ENCODE data around the gene MAP2K6. TPM values are rescaled to one million over a fixed set of nuclear protein-coding genes. Genes with fewer than 3 reads are reported as not detected.

MAP2K6 gene
- total RNA-seq, 1 experiment from 2014 or later = 43.0 TPM

DNA sequence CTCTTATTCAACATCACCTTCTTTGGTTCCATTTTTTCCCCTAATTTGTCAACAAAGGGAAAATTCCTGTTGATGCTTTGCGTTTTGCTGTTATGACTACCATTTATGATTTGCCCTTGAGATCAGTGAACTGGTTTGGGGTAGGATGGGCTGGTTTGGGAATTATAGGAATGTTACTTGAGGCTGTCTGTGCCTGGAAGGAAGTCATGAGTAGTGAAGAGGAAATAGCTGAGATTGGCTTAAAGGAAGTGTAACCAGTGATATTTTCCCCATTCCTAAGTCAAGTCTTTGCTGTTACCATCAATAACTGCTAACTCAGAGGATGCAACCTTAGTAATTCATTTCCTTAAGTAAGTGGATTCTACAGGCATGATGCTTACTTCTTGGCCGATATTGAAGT lies 179.2 kb downstream of the MAP2K6 start (continued):
- TF ChIP-seq, protein P1, sequence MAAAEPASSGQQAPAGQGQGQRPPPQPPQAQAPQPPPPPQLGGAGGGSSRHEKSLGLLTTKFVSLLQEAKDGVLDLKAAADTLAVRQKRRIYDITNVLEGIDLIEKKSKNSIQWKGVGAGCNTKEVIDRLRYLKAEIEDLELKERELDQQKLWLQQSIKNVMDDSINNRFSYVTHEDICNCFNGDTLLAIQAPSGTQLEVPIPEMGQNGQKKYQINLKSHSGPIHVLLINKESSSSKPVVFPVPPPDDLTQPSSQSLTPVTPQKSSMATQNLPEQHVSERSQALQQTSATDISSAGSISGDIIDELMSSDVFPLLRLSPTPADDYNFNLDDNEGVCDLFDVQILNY (CRISPR knock-in tag; IDR thresholded peaks at IDR 0.05) = no peak
- TF ChIP-seq RELA (CRISPR knock-in tag; IDR thresholded peaks at IDR 0.05; ENCODE audit: borderline replicate concordance) = no peak
- TF ChIP-seq GABPB1 (CRISPR knock-in tag; IDR thresholded peaks at IDR 0.05) = no peak

DNA sequence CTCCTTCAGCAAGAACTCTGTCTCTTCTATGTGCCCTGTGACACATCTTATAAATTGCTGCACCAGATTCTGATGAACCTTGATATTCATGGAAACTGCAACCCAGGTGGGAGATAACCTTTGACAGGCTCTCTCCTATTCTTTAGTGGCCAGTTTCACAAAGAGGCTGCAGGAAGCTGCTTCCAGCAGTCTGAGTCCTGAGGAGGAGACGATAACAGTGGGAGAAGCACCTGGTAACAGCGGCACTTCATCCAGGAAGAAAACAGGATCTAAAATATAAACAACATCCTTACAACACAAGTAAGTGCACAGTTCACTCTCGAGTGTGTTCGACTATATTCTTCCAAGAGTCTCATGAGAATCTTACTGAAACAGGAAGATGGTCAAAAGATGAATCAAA lies 180.1 kb downstream of the MAP2K6 start:
- Mint-ChIP-seq H3K4me1 (no peaks in the 10 kb centered on the region), H3K27me3 (ENCODE audit: low read depth) (peaks cover 3% of the 10 kb centered on the region; the same call in 1 of the 2 replicates), H3K36me3 (no peaks in the 10 kb centered on the region), H3K27ac (no peak overlapping the region), H3K9me3 (peaks cover 5% of the 10 kb centered on the region; the same call in 1 of the 2 replicates), H3K4me3 (no peak overlapping the region)
- ATAC-seq (no peak), DNase-seq (ENCODE audit: low spot score) (no peak)
- ChIA-PET POLR2A (no interaction called here), CTCF (interaction anchor here (3.3 kb wide), 1 partner anchor 12 kb away, joined by 18 read pairs; no protein-coding TSS in a partner anchor)
- no peak for TF ChIP-seq SOX15 (CRISPR knock-in tag; IDR thresholded peaks at IDR 0.05)
- TF ChIP-seq ESRRA (CRISPR knock-in tag; IDR thresholded peaks at IDR 0.05; ENCODE audit: borderline replicate concordance) = no peak
- no peak for TF ChIP-seq ETV6 (CRISPR knock-in tag; IDR thresholded peaks at IDR 0.05)
- TF ChIP-seq, protein P2, sequence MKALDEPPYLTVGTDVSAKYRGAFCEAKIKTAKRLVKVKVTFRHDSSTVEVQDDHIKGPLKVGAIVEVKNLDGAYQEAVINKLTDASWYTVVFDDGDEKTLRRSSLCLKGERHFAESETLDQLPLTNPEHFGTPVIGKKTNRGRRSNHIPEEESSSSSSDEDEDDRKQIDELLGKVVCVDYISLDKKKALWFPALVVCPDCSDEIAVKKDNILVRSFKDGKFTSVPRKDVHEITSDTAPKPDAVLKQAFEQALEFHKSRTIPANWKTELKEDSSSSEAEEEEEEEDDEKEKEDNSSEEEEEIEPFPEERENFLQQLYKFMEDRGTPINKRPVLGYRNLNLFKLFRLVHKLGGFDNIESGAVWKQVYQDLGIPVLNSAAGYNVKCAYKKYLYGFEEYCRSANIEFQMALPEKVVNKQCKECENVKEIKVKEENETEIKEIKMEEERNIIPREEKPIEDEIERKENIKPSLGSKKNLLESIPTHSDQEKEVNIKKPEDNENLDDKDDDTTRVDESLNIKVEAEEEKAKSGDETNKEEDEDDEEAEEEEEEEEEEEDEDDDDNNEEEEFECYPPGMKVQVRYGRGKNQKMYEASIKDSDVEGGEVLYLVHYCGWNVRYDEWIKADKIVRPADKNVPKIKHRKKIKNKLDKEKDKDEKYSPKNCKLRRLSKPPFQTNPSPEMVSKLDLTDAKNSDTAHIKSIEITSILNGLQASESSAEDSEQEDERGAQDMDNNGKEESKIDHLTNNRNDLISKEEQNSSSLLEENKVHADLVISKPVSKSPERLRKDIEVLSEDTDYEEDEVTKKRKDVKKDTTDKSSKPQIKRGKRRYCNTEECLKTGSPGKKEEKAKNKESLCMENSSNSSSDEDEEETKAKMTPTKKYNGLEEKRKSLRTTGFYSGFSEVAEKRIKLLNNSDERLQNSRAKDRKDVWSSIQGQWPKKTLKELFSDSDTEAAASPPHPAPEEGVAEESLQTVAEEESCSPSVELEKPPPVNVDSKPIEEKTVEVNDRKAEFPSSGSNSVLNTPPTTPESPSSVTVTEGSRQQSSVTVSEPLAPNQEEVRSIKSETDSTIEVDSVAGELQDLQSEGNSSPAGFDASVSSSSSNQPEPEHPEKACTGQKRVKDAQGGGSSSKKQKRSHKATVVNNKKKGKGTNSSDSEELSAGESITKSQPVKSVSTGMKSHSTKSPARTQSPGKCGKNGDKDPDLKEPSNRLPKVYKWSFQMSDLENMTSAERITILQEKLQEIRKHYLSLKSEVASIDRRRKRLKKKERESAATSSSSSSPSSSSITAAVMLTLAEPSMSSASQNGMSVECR (CRISPR knock-in tag; IDR thresholded peaks at IDR 0.05; ENCODE audit: borderline replicate concordance) = no peak
- TF ChIP-seq RELA (CRISPR knock-in tag; IDR thresholded peaks at IDR 0.05; ENCODE audit: borderline replicate concordance) = no peak
- TF ChIP-seq GABPB1 (CRISPR knock-in tag; IDR thresholded peaks at IDR 0.05) = no peak
- TF ChIP-seq, protein P3, sequence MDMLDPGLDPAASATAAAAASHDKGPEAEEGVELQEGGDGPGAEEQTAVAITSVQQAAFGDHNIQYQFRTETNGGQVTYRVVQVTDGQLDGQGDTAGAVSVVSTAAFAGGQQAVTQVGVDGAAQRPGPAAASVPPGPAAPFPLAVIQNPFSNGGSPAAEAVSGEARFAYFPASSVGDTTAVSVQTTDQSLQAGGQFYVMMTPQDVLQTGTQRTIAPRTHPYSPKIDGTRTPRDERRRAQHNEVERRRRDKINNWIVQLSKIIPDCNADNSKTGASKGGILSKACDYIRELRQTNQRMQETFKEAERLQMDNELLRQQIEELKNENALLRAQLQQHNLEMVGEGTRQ (CRISPR knock-in tag; IDR thresholded peaks at IDR 0.05) = no peak
- TF ChIP-seq, protein P4, sequence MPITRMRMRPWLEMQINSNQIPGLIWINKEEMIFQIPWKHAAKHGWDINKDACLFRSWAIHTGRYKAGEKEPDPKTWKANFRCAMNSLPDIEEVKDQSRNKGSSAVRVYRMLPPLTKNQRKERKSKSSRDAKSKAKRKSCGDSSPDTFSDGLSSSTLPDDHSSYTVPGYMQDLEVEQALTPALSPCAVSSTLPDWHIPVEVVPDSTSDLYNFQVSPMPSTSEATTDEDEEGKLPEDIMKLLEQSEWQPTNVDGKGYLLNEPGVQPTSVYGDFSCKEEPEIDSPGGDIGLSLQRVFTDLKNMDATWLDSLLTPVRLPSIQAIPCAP (CRISPR knock-in tag; IDR thresholded peaks at IDR 0.05) = no peak
- no peak for TF ChIP-seq ZNF396 (CRISPR knock-in tag; IDR thresholded peaks at IDR 0.05; ENCODE audit: borderline replicate concordance)
- no peak for TF ChIP-seq ZBTB21 (CRISPR knock-in tag; IDR thresholded peaks at IDR 0.05; ENCODE audit: borderline replicate concordance)
- no peak for TF ChIP-seq KAT7 (CRISPR knock-in tag; IDR thresholded peaks at IDR 0.05; ENCODE audit: borderline replicate concordance)
- TF ChIP-seq ZNF671 (CRISPR knock-in tag; IDR thresholded peaks at IDR 0.05) = no peak
- no peak for TF ChIP-seq NFE2L1 (CRISPR knock-in tag; IDR thresholded peaks at IDR 0.05)
- TF ChIP-seq ZNF317 (CRISPR knock-in tag; IDR thresholded peaks at IDR 0.05; ENCODE audit: borderline replicate concordance, low read depth) = no peak
- no peak for TF ChIP-seq EMX1 (CRISPR knock-in tag; IDR thresholded peaks at IDR 0.05)
- TF ChIP-seq, protein P5, sequence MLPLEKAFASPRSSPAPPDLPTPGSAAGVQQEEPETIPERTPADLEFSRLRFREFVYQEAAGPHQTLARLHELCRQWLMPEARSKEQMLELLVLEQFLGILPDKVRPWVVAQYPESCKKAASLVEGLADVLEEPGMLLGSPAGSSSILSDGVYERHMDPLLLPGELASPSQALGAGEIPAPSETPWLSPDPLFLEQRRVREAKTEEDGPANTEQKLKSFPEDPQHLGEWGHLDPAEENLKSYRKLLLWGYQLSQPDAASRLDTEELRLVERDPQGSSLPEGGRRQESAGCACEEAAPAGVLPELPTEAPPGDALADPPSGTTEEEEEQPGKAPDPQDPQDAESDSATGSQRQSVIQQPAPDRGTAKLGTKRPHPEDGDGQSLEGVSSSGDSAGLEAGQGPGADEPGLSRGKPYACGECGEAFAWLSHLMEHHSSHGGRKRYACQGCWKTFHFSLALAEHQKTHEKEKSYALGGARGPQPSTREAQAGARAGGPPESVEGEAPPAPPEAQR (CRISPR knock-in tag; IDR thresholded peaks at IDR 0.05) = no peak
- TF ChIP-seq, protein P6, sequence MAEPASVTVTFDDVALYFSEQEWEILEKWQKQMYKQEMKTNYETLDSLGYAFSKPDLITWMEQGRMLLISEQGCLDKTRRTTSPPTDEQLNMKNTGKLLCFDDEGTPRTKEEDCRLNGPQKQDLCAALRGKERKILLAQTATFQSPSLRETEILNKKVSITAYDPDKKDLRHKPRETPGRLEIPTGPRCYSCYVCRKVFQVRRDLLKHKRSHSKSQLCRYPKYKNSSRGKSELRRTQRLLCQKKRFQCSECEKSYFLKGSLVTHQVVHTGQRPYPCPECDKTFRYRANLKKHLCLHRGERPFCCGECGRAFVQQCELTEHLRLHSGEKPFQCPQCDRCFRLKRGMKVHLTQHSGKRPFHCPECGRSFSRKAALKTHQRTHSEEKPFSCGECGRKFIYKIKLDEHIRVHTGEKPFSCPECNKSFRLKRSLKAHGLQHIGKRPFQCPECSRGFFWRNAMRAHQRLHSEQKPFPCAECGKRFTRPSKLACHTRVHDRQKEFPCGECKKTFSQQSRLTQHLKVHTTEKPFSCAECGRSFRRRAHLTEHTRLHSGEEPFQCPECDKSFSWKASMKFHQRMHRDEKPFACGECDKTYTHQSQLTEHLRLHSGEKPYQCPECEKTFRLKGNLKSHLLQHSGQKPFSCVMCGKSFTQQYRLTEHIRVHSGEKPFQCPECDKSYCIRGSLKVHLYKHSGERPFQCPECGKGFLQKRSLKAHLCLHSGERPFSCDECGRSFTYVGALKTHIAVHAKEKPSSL (CRISPR knock-in tag; conservative IDR thresholded peaks at IDR 0.05) = no peak
- TF ChIP-seq, protein P7, sequence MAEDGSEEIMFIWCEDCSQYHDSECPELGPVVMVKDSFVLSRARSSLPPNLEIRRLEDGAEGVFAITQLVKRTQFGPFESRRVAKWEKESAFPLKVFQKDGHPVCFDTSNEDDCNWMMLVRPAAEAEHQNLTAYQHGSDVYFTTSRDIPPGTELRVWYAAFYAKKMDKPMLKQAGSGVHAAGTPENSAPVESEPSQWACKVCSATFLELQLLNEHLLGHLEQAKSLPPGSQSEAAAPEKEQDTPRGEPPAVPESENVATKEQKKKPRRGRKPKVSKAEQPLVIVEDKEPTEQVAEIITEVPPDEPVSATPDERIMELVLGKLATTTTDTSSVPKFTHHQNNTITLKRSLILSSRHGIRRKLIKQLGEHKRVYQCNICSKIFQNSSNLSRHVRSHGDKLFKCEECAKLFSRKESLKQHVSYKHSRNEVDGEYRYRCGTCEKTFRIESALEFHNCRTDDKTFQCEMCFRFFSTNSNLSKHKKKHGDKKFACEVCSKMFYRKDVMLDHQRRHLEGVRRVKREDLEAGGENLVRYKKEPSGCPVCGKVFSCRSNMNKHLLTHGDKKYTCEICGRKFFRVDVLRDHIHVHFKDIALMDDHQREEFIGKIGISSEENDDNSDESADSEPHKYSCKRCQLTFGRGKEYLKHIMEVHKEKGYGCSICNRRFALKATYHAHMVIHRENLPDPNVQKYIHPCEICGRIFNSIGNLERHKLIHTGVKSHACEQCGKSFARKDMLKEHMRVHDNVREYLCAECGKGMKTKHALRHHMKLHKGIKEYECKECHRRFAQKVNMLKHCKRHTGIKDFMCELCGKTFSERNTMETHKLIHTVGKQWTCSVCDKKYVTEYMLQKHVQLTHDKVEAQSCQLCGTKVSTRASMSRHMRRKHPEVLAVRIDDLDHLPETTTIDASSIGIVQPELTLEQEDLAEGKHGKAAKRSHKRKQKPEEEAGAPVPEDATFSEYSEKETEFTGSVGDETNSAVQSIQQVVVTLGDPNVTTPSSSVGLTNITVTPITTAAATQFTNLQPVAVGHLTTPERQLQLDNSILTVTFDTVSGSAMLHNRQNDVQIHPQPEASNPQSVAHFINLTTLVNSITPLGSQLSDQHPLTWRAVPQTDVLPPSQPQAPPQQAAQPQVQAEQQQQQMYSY (CRISPR knock-in tag; IDR thresholded peaks at IDR 0.05) = no peak
